OCI-LY7 (cell line): ENCODE measurements around the gene IRF2BP1.

Source experiments
- EZH2phosphoT487 ChIP-seq: fragments of 200-600 bp; sonication (generic); IDR thresholded peaks from 2 replicates; pipeline ENCODE4 v1.6.1; 2018; ENCODE audit warnings: low read depth, borderline replicate concordance, mild to moderate bottlenecking, mixed run types, antibody characterized with exemption, low read length, moderate library complexity, mixed read lengths
- TF ChIP-seq, protein P1 (sequence below): fragments of 200-600 bp; sonication (generic); conservative IDR thresholded peaks from 2 replicates; pipeline ENCODE4 v1.5.1; 2014; ENCODE audit warnings: mild to moderate bottlenecking, antibody characterized with exemption, low read length, moderate library complexity, mixed read lengths

GRCh38 chr19:45897261-45897812 is 11.4 kb upstream of the IRF2BP1 start:
- TF ChIP-seq, protein P1, sequence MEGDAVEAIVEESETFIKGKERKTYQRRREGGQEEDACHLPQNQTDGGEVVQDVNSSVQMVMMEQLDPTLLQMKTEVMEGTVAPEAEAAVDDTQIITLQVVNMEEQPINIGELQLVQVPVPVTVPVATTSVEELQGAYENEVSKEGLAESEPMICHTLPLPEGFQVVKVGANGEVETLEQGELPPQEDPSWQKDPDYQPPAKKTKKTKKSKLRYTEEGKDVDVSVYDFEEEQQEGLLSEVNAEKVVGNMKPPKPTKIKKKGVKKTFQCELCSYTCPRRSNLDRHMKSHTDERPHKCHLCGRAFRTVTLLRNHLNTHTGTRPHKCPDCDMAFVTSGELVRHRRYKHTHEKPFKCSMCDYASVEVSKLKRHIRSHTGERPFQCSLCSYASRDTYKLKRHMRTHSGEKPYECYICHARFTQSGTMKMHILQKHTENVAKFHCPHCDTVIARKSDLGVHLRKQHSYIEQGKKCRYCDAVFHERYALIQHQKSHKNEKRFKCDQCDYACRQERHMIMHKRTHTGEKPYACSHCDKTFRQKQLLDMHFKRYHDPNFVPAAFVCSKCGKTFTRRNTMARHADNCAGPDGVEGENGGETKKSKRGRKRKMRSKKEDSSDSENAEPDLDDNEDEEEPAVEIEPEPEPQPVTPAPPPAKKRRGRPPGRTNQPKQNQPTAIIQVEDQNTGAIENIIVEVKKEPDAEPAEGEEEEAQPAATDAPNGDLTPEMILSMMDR: no peak
- no peak for TF ChIP-seq EZH2phosphoT487
